ENCODE results near the gene RPL13.

DNA sequence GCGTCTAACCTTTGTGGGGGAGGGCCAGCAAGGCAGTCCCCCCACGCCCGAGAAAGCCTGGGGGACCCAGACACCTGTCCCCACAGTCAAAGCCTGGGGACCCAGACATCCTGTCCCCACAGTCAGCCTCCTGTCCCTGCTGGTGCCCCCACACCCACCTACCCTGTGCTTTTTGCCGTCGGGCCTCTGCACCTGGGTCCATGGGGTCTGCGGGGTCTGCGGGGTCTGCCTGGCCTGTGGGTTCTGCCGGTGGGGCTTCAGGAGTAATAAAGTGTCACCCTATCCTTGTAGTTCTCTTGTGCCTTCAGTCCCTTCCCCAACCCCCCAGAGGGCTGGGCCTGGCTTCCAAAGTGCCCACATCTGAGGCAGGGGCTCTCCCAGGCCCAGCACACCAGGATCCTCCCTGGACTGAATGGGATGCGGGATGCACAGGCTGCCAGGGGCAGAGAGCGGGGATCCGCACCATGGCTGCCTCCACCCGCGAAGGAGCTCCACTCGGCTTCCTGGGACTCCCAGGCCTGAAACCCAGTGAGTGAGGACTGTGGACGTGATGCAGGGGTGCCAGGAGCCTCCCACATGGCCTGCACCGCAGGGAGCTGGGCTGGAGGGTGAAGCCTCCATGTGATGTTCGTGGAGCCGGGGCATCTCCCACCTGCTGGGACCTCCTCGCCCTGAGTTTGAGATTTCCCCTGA, 36.6 kb downstream of the RPL13 start:
- TF ChIP-seq POLR2A (IDR thresholded peaks at IDR 0.05) (no peak), EP300 (IDR thresholded peaks at IDR 0.05) (no peak)

Data from upper lobe of left lung (tissue), 4 donors.